Activated CD8-positive, alpha-beta T cell treated with anti-CD3 and anti-CD28 coated beads for 36 hours (primary cell): ENCODE measurements around the gene LGR4. TPM values are rescaled to one million over a fixed set of nuclear protein-coding genes. Genes with fewer than 3 reads are reported as not detected.

Experiments used
- ATAC-seq: fragments of 200-7000 bp; cut with Tn5 transposase; one replicate; pipeline ENCODE4 v1.10.0; 2021; ENCODE audit warnings: mild to moderate bottlenecking, moderate library complexity
- CTCF ChIA-PET: fragments of 350-600 bp; sonication (Branson Sonifier 250); formaldehyde crosslinking; loops from one replicate; lab custom pipeline; 2021; ENCODE audit warnings: antibody characterized with exemption; lab: Charles Lee
- POLR2A ChIA-PET: fragments of 350-600 bp; sonication (Branson Sonifier 250); formaldehyde crosslinking; loops from one replicate; lab custom pipeline; 2021; ENCODE audit warnings: antibody characterized with exemption; lab: Charles Lee
- DNase-seq: peaks from one replicate; pipeline ENCODE4 v3.0.0-alpha.2; 2020
- H3K27ac Mint-ChIP-seq: one replicate; pipeline ENCODE4 v1.8.0; 2021; ENCODE audit warnings: mild to moderate bottlenecking, mixed read lengths
- H3K27me3 Mint-ChIP-seq: one replicate; pipeline ENCODE4 v1.8.0; 2021; ENCODE audit warnings: mixed read lengths
- H3K36me3 Mint-ChIP-seq: one replicate; pipeline ENCODE4 v1.8.0; 2021; ENCODE audit warnings: low read depth, mixed read lengths
- H3K4me1 Mint-ChIP-seq: one replicate; pipeline ENCODE4 v1.8.0; 2021; ENCODE audit warnings: low read depth, mixed read lengths
- H3K4me3 Mint-ChIP-seq: one replicate; pipeline ENCODE4 v1.8.0; 2021; ENCODE audit warnings: mild to moderate bottlenecking, moderate library complexity, mixed read lengths
- H3K9me3 Mint-ChIP-seq: one replicate; pipeline ENCODE4 v1.8.0; 2021; ENCODE audit warnings: mixed read lengths
- CTCF ChIP-seq: fragments of 200-600 bp; IDR thresholded peaks from one replicate; pipeline ENCODE4 v1.8.0; 2022; ENCODE audit warnings: antibody characterized with exemption, mild to moderate bottlenecking
- intact Hi-C: fragments of 100-400 bp; cut with micrococcal nuclease; formaldehyde crosslinking; loops from one replicate; pipeline ENCODE4 v1.10.0; 2022
- total RNA-seq, 2 experiments: library from RNA; stranded (reverse); gene quantifications; one replicate each; pipeline ENCODE4 v1.2.3, GENCODE V29; 2021

Gene LGR4
- total RNA-seq, 2 experiments from 2014 or later, result 0.09 TPM; not detected in 1

GRCh38 chr11:27353593-27354358, 118.8 kb downstream of the LGR4 start:
- no peak for TF ChIP-seq CTCF
- ChIA-PET POLR2A (no interaction called here), CTCF (no interaction called here)
- no peaks in the 10 kb centered on the region for H3K9me3 Mint-ChIP-seq
- H3K27ac Mint-ChIP-seq, result no peak overlapping the region
- DNase-seq (no peak), ATAC-seq (no peak)
- no peaks in the 10 kb centered on the region for H3K27me3 Mint-ChIP-seq
- intact Hi-C loops, result no loop called here
- H3K4me1 Mint-ChIP-seq, result peaks cover 4% of the 10 kb centered on the region
- H3K36me3 Mint-ChIP-seq, result peaks cover 7% of the 10 kb centered on the region
- no peak overlapping the region for H3K4me3 Mint-ChIP-seq

GRCh38 chr11:27352781-27353180, 119.8 kb downstream of the LGR4 start:
- DNase-seq, result no peak
- no peak for TF ChIP-seq CTCF
- Mint-ChIP-seq H3K4me1 (no peaks in the 10 kb centered on the region), H3K27ac (no peak overlapping the region), H3K4me3 (no peak overlapping the region), H3K36me3 (peaks cover 10% of the 10 kb centered on the region), H3K27me3 (no peaks in the 10 kb centered on the region), H3K9me3 (no peaks in the 10 kb centered on the region)
- ChIA-PET CTCF (interaction anchor here (1.3 kb wide), 1 partner anchor 146 kb away, joined by 3 read pairs; no protein-coding TSS in a partner anchor), POLR2A (no interaction called here)
- intact Hi-C loops, result no loop called here
- ATAC-seq, result no peak

GRCh38 chr11:27350511-27350910, 122.1 kb downstream of the LGR4 start:
- ATAC-seq (no peak), DNase-seq (no peak)
- Mint-ChIP-seq H3K27ac (no peak overlapping the region), H3K4me3 (no peak overlapping the region), H3K36me3 (peaks cover 11% of the 10 kb centered on the region), H3K27me3 (no peaks in the 10 kb centered on the region), H3K4me1 (no peaks in the 10 kb centered on the region), H3K9me3 (no peaks in the 10 kb centered on the region)
- ChIA-PET POLR2A (no interaction called here), CTCF (no interaction called here)
- TF ChIP-seq CTCF, result no peak
- intact Hi-C loops, result no loop called here

GRCh38 chr11:27349919-27350318, 122.7 kb downstream of the LGR4 start:
- H3K4me3 Mint-ChIP-seq, result no peak overlapping the region
- ChIA-PET CTCF (no interaction called here), POLR2A (no interaction called here)
- intact Hi-C loops, result no loop called here
- H3K4me1 Mint-ChIP-seq, result no peaks in the 10 kb centered on the region
- H3K27me3 Mint-ChIP-seq, result no peaks in the 10 kb centered on the region
- H3K27ac Mint-ChIP-seq, result no peak overlapping the region
- DNase-seq, result no peak
- no peak for TF ChIP-seq CTCF
- H3K36me3 Mint-ChIP-seq, result peaks cover 11% of the 10 kb centered on the region
- no peak for ATAC-seq
- H3K9me3 Mint-ChIP-seq, result no peaks in the 10 kb centered on the region

GRCh38 chr11:27348340-27348873, 124.2 kb downstream of the LGR4 start:
- CTCF ChIA-PET, result interaction anchor here (1.2 kb wide), 1 partner anchor 26 kb away, joined by 3 read pairs; no protein-coding TSS in a partner anchor
- Mint-ChIP-seq H3K9me3 (no peaks in the 10 kb centered on the region), H3K27me3 (no peaks in the 10 kb centered on the region), H3K36me3 (peaks cover 11% of the 10 kb centered on the region), H3K27ac (no peak overlapping the region), H3K4me1 (no peaks in the 10 kb centered on the region), H3K4me3 (no peak overlapping the region)
- ATAC-seq (no peak), DNase-seq (no peak)
- intact Hi-C loops, result no loop called here
- POLR2A ChIA-PET, result no interaction called here
- TF ChIP-seq CTCF, result no peak
